ENCODE results near the gene NOXA1. TPM values are rescaled to one million over a fixed set of nuclear protein-coding genes. Genes with fewer than 3 reads are reported as not detected.

Gene NOXA1
- polyA plus RNA-seq, 3 donors = 1.3 to 9.4 (median 1.6) TPM

GRCh38 chr9:137462396-137462985 is 39.3 kb downstream of the NOXA1 start:
- 92% methylated on average over 25 of the region's 25 CpGs for WGBS (ENCODE audit: insufficient coverage)
- intact Hi-C loops (cut with micrococcal nuclease) = loop anchor here in 1 of 2 donors (10.0 kb wide), 1 partner anchor 142 kb away; the partner anchor contains the start of gene ARRDC1
- Histone ChIP-seq H3K36me3 (replicated peaks in 1 of 2; ENCODE audit: control insufficient read depth in 1 of 2, insufficient read depth in 2 of 2, low read length in 2 of 2) (no peaks in the 10 kb centered on the region), H3K27me3 (ENCODE audit: control insufficient read depth in 2 of 2, insufficient read depth in 2 of 2, low read length in 2 of 2) (peaks cover 0 to 15% of the 10 kb centered on the region in 2 donors), H3K4me3 (replicated peaks in 1 of 3; ENCODE audit: low read depth in 2 of 3, low read length in 3 of 3) (no peak overlapping the region), H3K27ac (ENCODE audit: low read depth in 1 of 2, low read length in 2 of 2) (no peak overlapping the region), H3K9ac (ENCODE audit: insufficient read depth, low read length, poor library complexity, severe bottlenecking) (no peak overlapping the region), H4K20me1 (ENCODE audit: insufficient read depth, low read length) (no peaks in the 10 kb centered on the region), H3K4me2 (replicated peaks; ENCODE audit: extremely low read depth, low read length, poor library complexity, severe bottlenecking) (no peak overlapping the region), H3K9me3 (replicated peaks in 1 of 2; ENCODE audit: control insufficient read depth in 1 of 2, insufficient read depth in 1 of 2, low read length in 2 of 2) (peaks cover 14 to 15% of the 10 kb centered on the region in 2 donors), H3K79me2 (ENCODE audit: insufficient read depth, low read length) (no peaks in the 10 kb centered on the region), H2AFZ (ENCODE audit: insufficient read depth, low read depth, low read length, poor library complexity, severe bottlenecking) (peak overlapping the region; percentile 29), H3K4me1 (ENCODE audit: control insufficient read depth in 1 of 2, insufficient read depth in 2 of 2, low read length in 2 of 2) (peaks cover 18 to 32% of the 10 kb centered on the region in 2 donors)
- peaks cover 3% of the 10 kb centered on the region for H3K4me1 Mint-ChIP-seq
- TF ChIP-seq, protein P1, sequence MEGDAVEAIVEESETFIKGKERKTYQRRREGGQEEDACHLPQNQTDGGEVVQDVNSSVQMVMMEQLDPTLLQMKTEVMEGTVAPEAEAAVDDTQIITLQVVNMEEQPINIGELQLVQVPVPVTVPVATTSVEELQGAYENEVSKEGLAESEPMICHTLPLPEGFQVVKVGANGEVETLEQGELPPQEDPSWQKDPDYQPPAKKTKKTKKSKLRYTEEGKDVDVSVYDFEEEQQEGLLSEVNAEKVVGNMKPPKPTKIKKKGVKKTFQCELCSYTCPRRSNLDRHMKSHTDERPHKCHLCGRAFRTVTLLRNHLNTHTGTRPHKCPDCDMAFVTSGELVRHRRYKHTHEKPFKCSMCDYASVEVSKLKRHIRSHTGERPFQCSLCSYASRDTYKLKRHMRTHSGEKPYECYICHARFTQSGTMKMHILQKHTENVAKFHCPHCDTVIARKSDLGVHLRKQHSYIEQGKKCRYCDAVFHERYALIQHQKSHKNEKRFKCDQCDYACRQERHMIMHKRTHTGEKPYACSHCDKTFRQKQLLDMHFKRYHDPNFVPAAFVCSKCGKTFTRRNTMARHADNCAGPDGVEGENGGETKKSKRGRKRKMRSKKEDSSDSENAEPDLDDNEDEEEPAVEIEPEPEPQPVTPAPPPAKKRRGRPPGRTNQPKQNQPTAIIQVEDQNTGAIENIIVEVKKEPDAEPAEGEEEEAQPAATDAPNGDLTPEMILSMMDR (IDR thresholded peaks at IDR 0.05) = no peak
- no peaks in the 10 kb centered on the region for H3K36me3 Mint-ChIP-seq
- peak in 1 of 3 donors; percentile 3 for DNase-seq
- H3K27me3 Mint-ChIP-seq (ENCODE audit: low read depth in 3 of 3) = peaks cover 7 to 22% (median 11%) of the 10 kb centered on the region in 3 donors
- peaks cover 0 to 14% (median 7%) of the 10 kb centered on the region in 7 donors for H3K9me3 Mint-ChIP-seq
- no peak overlapping the region for H3K27ac Mint-ChIP-seq
- H3K4me3 Mint-ChIP-seq = peak overlapping the region in 1 of 2 donors; percentile 51

GRCh38 chr9:137462986-137463930 is 40.1 kb downstream of the NOXA1 start:
- H3K4me3 Mint-ChIP-seq = peak overlapping the region in 1 of 2 donors; percentile 51
- no peaks in the 10 kb centered on the region for H4K20me1 ChIP-seq (ENCODE audit: insufficient read depth, low read length)
- WGBS (ENCODE audit: insufficient coverage) = 92% methylated on average over 28 of the region's 30 CpGs
- H3K36me3 ChIP-seq (replicated peaks in 1 of 2; ENCODE audit: control insufficient read depth in 1 of 2, insufficient read depth in 2 of 2, low read length in 2 of 2) = no peaks in the 10 kb centered on the region
- no peak overlapping the region for H2AFZ ChIP-seq (ENCODE audit: insufficient read depth, low read depth, low read length, poor library complexity, severe bottlenecking)
- DNase-seq = peak in 1 of 3 donors; percentile 3
- peaks cover 7 to 22% (median 11%) of the 10 kb centered on the region in 3 donors for H3K27me3 Mint-ChIP-seq (ENCODE audit: low read depth in 3 of 3)
- H3K4me3 ChIP-seq (replicated peaks in 1 of 3; ENCODE audit: low read depth in 2 of 3, low read length in 3 of 3) = no peak overlapping the region
- intact Hi-C loops (cut with micrococcal nuclease) = loop anchor here in 1 of 2 donors (10.0 kb wide), 1 partner anchor 142 kb away; the partner anchor contains the start of gene ARRDC1
- peaks cover 14 to 15% of the 10 kb centered on the region in 2 donors for H3K9me3 ChIP-seq (replicated peaks in 1 of 2; ENCODE audit: control insufficient read depth in 1 of 2, insufficient read depth in 1 of 2, low read length in 2 of 2)
- peaks cover 0 to 15% of the 10 kb centered on the region in 2 donors for H3K27me3 ChIP-seq (ENCODE audit: control insufficient read depth in 2 of 2, insufficient read depth in 2 of 2, low read length in 2 of 2)
- H3K4me1 ChIP-seq (ENCODE audit: control insufficient read depth in 1 of 2, insufficient read depth in 2 of 2, low read length in 2 of 2) = peaks cover 13 to 25% of the 10 kb centered on the region in 2 donors
- H3K27ac Mint-ChIP-seq = no peak overlapping the region
- H3K9ac ChIP-seq (ENCODE audit: insufficient read depth, low read length, poor library complexity, severe bottlenecking) = no peak overlapping the region
- TF ChIP-seq, protein P1 (IDR thresholded peaks at IDR 0.05) = no peak
- peaks cover 3% of the 10 kb centered on the region for H3K4me1 Mint-ChIP-seq
- peaks cover 0 to 14% (median 7%) of the 10 kb centered on the region in 7 donors for H3K9me3 Mint-ChIP-seq
- no peaks in the 10 kb centered on the region for H3K36me3 Mint-ChIP-seq
- no peaks in the 10 kb centered on the region for H3K79me2 ChIP-seq (ENCODE audit: insufficient read depth, low read length)
- H3K4me2 ChIP-seq (replicated peaks; ENCODE audit: extremely low read depth, low read length, poor library complexity, severe bottlenecking) = no peak overlapping the region
- H3K27ac ChIP-seq (ENCODE audit: low read depth in 1 of 2, low read length in 2 of 2) = no peak overlapping the region
